HT1080 (cell line): Measurements from ENCODE around the gene ERCC6L2. TPM values are rescaled to one million over a fixed set of nuclear protein-coding genes. Genes with fewer than 3 reads are reported as not detected.

ENCODE experiments used
- DNase-seq: peaks from one replicate; pipeline ENCODE4 v3.0.0-alpha.2; 2015; ENCODE audit warnings: low read depth
- total RNA-seq: library from RNA; depleted of rRNA; stranded (reverse); fragments of >200 nt; shearing (Covaris generic); gene quantifications from 2 replicates; pipeline ENCODE4 v1.2.3, GENCODE V29; 2014

ERCC6L2 gene
- total RNA-seq, 1 experiment from 2014 or later, result 33.6 TPM

GRCh38 chr9:95857896-95858295 lies 17.6 kb upstream of the ERCC6L2 start:
- no peak for DNase-seq

- DNase-seq, result no peak
Measured at GRCh38 chr9:95862343-95862742, 13.1 kb upstream of the ERCC6L2 start.

GRCh38 chr9:95864852-95865580 lies 10.5 kb upstream of the ERCC6L2 start:
- DNase-seq, result no peak

GRCh38 chr9:95870352-95870751 lies 5.1 kb upstream of the ERCC6L2 start:
- DNase-seq, result no peak

- DNase-seq, result no peak
Measured at GRCh38 chr9:95870906-95871305, 4.6 kb upstream of the ERCC6L2 start.

- peak; percentile 8 for DNase-seq
Measured at GRCh38 chr9:95874303-95874988, 1.0 kb upstream of the ERCC6L2 start.

GRCh38 chr9:95874989-95875304 lies 544 bp upstream of the ERCC6L2 start:
- DNase-seq, result no peak

GRCh38 chr9:95876138-95876444 lies 600 bp downstream of the ERCC6L2 start:
- no peak for DNase-seq

GRCh38 chr9:95876595-95876994 lies 1.1 kb downstream of the ERCC6L2 start:
- peak; percentile 34 for DNase-seq

- DNase-seq, result no peak
Measured at GRCh38 chr9:95877984-95878383, 2.5 kb downstream of the ERCC6L2 start.

- no peak for DNase-seq
Measured at GRCh38 chr9:95879591-95879990, 4.1 kb downstream of the ERCC6L2 start.

- DNase-seq, result peak; percentile 15
Measured at GRCh38 chr9:95880021-95880690, 4.7 kb downstream of the ERCC6L2 start.

GRCh38 chr9:95887926-95888497 lies 12.5 kb downstream of the ERCC6L2 start:
- no peak for DNase-seq

GRCh38 chr9:95890594-95890993 lies 15.1 kb downstream of the ERCC6L2 start:
- DNase-seq, result no peak

GRCh38 chr9:95891067-95891671 lies 15.7 kb downstream of the ERCC6L2 start:
- DNase-seq, result no peak

GRCh38 chr9:95892690-95893089 lies 17.2 kb downstream of the ERCC6L2 start:
- no peak for DNase-seq

GRCh38 chr9:95896580-95896979 lies 21.1 kb downstream of the ERCC6L2 start:
- DNase-seq, result no peak

GRCh38 chr9:95901506-95901905 lies 26.0 kb downstream of the ERCC6L2 start:
- no peak for DNase-seq

- DNase-seq, result no peak
Measured at GRCh38 chr9:95903398-95903797, 27.9 kb downstream of the ERCC6L2 start.

GRCh38 chr9:95907794-95908193 lies 32.3 kb downstream of the ERCC6L2 start:
- no peak for DNase-seq

GRCh38 chr9:95910023-95910707 lies 34.7 kb downstream of the ERCC6L2 start:
- no peak for DNase-seq
